Ishikawa (cell line): ENCODE results near the gene ANKMY2.

Experiments
- CEBPB ChIP-seq: IDR thresholded peaks from 2 replicates; pipeline ENCODE4 v1.6.1; 2012
- CREB1 ChIP-seq: IDR thresholded peaks from 2 replicates; pipeline ENCODE4 v1.6.1; 2012; ENCODE audit warnings: low read depth
- EGR1 ChIP-seq: IDR thresholded peaks from 2 replicates; pipeline ENCODE4 v1.6.1; 2012
- EP300 ChIP-seq: IDR thresholded peaks from 2 replicates; pipeline ENCODE4 v1.6.1; 2012; ENCODE audit warnings: borderline replicate concordance
- FOXM1 ChIP-seq: IDR thresholded peaks from 2 replicates; pipeline ENCODE4 v1.6.1; 2012; ENCODE audit warnings: low read depth, borderline replicate concordance
- NFIC ChIP-seq: IDR thresholded peaks from 2 replicates; pipeline ENCODE4 v1.6.1; 2012
- RAD21 ChIP-seq: IDR thresholded peaks from 2 replicates; pipeline ENCODE4 v1.6.1; 2012; ENCODE audit warnings: low read depth
- TAF1 ChIP-seq: IDR thresholded peaks from 2 replicates; pipeline ENCODE4 v1.6.1; 2012; ENCODE audit warnings: low read depth, mild to moderate bottlenecking
- TCF12 ChIP-seq: IDR thresholded peaks from 2 replicates; pipeline ENCODE4 v1.6.1; 2012; ENCODE audit warnings: low read depth
- TEAD4 ChIP-seq: IDR thresholded peaks from 2 replicates; pipeline ENCODE4 v1.6.1; 2012
- YY1 ChIP-seq: IDR thresholded peaks from 2 replicates; pipeline ENCODE4 v1.6.1; 2012; ENCODE audit warnings: low read depth
- ZBTB7A ChIP-seq: IDR thresholded peaks from 2 replicates; pipeline ENCODE4 v1.6.1; 2012; ENCODE audit warnings: low read depth
- TF ChIP-seq, protein P1 (sequence below): IDR thresholded peaks from 2 replicates; pipeline ENCODE4 v1.6.1; 2012
- TF ChIP-seq, protein P2 (sequence below): IDR thresholded peaks from 2 replicates; pipeline ENCODE4 v1.6.1; 2012; ENCODE audit warnings: low read depth, mild to moderate bottlenecking
- TF ChIP-seq, protein P3 (sequence below): IDR thresholded peaks from 2 replicates; pipeline ENCODE4 v1.6.1; 2012

Gene ANKMY2

DNA sequence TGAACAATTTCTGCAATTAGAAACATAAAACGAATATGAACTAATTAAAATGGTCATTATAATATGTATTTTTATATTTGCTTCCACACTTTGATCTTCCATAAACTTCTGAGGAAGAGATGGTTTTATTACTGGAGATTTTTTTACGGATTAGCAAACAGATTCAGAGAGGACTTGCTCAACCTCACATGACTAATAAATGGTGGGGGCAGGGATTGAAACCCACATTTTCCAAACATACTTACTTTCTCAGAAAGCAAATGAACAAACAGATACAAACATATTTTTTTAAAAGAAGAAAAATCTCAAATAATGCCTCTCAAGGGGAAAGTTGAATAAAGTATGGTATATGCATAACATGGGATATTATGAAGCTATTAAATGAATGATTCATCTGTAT lies 18.3 kb downstream of the ANKMY2 start:
- TF ChIP-seq YY1 (no peak), ZBTB7A (no peak), CREB1 (no peak), RAD21 (no peak)
- TF ChIP-seq, protein P1, sequence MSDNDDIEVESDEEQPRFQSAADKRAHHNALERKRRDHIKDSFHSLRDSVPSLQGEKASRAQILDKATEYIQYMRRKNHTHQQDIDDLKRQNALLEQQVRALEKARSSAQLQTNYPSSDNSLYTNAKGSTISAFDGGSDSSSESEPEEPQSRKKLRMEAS, result no peak
- TF ChIP-seq, protein P2, sequence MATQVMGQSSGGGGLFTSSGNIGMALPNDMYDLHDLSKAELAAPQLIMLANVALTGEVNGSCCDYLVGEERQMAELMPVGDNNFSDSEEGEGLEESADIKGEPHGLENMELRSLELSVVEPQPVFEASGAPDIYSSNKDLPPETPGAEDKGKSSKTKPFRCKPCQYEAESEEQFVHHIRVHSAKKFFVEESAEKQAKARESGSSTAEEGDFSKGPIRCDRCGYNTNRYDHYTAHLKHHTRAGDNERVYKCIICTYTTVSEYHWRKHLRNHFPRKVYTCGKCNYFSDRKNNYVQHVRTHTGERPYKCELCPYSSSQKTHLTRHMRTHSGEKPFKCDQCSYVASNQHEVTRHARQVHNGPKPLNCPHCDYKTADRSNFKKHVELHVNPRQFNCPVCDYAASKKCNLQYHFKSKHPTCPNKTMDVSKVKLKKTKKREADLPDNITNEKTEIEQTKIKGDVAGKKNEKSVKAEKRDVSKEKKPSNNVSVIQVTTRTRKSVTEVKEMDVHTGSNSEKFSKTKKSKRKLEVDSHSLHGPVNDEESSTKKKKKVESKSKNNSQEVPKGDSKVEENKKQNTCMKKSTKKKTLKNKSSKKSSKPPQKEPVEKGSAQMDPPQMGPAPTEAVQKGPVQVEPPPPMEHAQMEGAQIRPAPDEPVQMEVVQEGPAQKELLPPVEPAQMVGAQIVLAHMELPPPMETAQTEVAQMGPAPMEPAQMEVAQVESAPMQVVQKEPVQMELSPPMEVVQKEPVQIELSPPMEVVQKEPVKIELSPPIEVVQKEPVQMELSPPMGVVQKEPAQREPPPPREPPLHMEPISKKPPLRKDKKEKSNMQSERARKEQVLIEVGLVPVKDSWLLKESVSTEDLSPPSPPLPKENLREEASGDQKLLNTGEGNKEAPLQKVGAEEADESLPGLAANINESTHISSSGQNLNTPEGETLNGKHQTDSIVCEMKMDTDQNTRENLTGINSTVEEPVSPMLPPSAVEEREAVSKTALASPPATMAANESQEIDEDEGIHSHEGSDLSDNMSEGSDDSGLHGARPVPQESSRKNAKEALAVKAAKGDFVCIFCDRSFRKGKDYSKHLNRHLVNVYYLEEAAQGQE, result no peak

DNA sequence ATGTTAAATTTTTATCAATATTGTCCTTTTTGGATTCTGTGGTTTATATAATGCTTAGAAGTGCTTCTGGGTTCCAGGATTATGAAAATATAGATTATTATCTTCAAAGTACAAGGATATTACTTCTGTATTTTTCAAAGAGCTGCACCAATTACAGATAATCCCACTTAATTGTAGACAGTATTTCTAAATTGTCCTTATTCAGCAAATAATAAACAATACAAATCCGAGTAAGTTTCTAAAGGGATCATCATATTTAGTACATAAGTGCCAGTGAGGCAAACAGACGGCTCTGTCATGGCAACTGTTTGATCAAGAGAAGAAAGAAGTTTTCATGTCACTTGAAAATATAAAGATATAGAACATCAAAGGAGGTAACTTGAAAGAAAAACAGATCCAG lies 19.2 kb downstream of the ANKMY2 start:
- TF ChIP-seq NFIC (no peak), TEAD4 (no peak), TCF12 (no peak), RAD21 (no peak), FOXM1 (no peak), TAF1 (no peak), EP300 (no peak), CEBPB (no peak), EGR1 (no peak), CREB1 (no peak)
- TF ChIP-seq, protein P1, result no peak
- TF ChIP-seq, protein P2, result no peak
- TF ChIP-seq, protein P3, sequence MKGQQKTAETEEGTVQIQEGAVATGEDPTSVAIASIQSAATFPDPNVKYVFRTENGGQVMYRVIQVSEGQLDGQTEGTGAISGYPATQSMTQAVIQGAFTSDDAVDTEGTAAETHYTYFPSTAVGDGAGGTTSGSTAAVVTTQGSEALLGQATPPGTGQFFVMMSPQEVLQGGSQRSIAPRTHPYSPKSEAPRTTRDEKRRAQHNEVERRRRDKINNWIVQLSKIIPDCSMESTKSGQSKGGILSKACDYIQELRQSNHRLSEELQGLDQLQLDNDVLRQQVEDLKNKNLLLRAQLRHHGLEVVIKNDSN, result no peak

DNA sequence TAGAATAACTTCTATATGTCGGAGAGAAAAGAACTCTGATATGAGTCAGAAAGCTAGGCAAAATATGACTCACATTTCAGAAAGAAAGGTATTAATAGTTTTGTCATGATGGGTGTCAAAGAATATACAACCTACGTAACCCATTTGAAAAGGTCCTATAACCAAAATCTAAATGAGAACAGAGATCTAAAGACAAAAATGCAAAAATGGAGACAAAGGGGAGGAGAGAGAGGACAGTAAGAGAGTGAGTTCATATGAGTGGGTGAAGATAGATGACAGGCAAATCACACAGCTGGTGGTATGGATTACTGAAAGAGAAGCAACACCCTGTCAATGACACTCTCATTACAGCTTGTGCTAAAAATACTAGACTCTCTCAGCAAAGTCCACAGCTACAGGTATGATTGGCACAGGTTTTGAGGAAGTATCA lies 25.6 kb downstream of the ANKMY2 start:
- TF ChIP-seq CREB1, result no peak

DNA sequence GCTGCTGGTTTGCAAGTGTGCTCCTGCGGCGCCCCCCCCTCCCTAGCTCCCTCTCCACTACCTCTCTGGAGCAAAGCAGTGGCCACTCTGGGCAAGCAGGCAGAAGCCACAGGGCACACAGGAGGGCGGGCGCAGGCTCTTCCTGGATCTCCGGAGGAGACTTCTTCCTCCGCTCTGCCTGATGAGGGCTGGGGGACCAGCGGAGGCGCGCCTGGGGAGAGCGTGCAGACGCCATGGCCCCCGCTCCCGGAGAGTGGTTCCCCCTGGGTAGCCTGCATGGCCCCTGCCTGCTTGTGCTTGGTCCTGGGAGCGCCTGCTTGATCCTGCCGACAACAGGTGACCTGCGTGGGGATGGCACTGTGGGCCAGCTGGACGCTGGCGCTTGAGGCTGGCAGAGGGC lies 29.0 kb downstream of the ANKMY2 start:
- TF ChIP-seq, protein P2, result no peak
- TF ChIP-seq EGR1 (no peak), FOXM1 (no peak), ZBTB7A (no peak), TCF12 (no peak), YY1 (no peak), CREB1 (no peak)
- TF ChIP-seq, protein P3, result no peak

DNA sequence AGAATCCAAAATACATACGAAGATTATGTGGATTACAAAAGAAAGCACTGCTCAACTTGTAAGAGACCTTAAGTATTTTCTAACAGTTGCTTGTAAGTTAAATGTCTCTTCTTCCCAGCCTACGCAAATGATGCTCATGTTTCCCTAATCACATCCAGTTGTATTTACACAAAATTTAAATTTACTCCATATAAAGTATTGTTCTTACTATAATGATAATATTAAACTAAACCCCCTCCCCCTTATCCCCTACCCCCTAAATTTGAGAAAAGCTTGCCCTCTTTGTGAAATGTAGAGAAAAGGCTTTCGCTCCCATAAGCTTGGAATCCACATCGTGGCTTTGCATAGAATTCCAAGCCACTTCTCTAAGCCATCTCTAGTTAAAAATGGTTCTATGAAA lies 29.4 kb downstream of the ANKMY2 start:
- TF ChIP-seq NFIC, result no peak
- TF ChIP-seq FOXM1, result no peak
- no peak for TF ChIP-seq ZBTB7A
- TF ChIP-seq, protein P2, result no peak
- no peak for TF ChIP-seq RAD21
- TF ChIP-seq CEBPB, result no peak
- TF ChIP-seq, protein P1, result no peak
- TF ChIP-seq, protein P3, result no peak
- TF ChIP-seq TAF1, result no peak
- TF ChIP-seq CREB1, result no peak
- TF ChIP-seq EP300, result no peak
- TF ChIP-seq TEAD4, result no peak
- no peak for TF ChIP-seq EGR1
- TF ChIP-seq YY1, result no peak
- no peak for TF ChIP-seq TCF12
